CD4-positive, alpha-beta T cell (primary cell): Measurements from ENCODE around the gene CAPN10. TPM values are rescaled to one million over a fixed set of nuclear protein-coding genes. Genes with fewer than 3 reads are reported as not detected.

Source experiments
- ATAC-seq: fragments of 200-7000 bp; cut with Tn5 transposase; one replicate; pipeline ENCODE4 v1.10.0; 2022; ENCODE audit warnings: mild to moderate bottlenecking; ENCODE audit not compliant: poor library complexity
- CTCF ChIA-PET: fragments of 350-600 bp; sonication (Branson Sonifier 250); formaldehyde crosslinking; loops from one replicate; lab custom pipeline; 2021; ENCODE audit warnings: antibody characterized with exemption, inconsistent platforms; lab: Charles Lee
- POLR2A ChIA-PET: fragments of 350-600 bp; sonication (Branson Sonifier 250); formaldehyde crosslinking; loops from one replicate; lab custom pipeline; 2021; ENCODE audit warnings: antibody characterized with exemption, inconsistent platforms; lab: Charles Lee
- DNase-seq, 14 experiments: peaks; one replicate each; pipeline ENCODE4 v3.0.0-alpha.2; 2013 to 2020; ENCODE audit warnings: mixed read lengths in 2 of 14
- H3K27ac ChIP-seq, 2 donors: one replicate each; pipeline versions ENCODE4 v1.5.1 to v1.7.0; 2013; ENCODE audit warnings: low read length in 2 of 2, low read depth in 1 of 2, mild to moderate bottlenecking in 1 of 2
- H3K27me3 ChIP-seq, 2 experiments: 1 replicate in 1 of 2; 2 replicates in 1 of 2; pipeline versions ENCODE4 v1.6.1 to v1.7.0; 2013; ENCODE audit warnings: low read length in 2 of 2, control low read depth in 1 of 2, mild to moderate bottlenecking in 1 of 2, moderate library complexity in 1 of 2; ENCODE audit not compliant: insufficient read depth in 2 of 2, control insufficient read depth in 1 of 2
- H3K36me3 ChIP-seq: one replicate; pipeline ENCODE4 v1.6.1; 2013; ENCODE audit warnings: low read length, control low read depth; ENCODE audit not compliant: insufficient read depth
- H3K4me1 ChIP-seq: one replicate; pipeline ENCODE4 v1.6.1; 2013; ENCODE audit warnings: low read length, control low read depth; ENCODE audit not compliant: insufficient read depth
- H3K4me3 ChIP-seq: one replicate; pipeline ENCODE4 v1.5.1; 2013; ENCODE audit warnings: mild to moderate bottlenecking, low read length, moderate library complexity
- H3K9me3 ChIP-seq, 2 experiments: 1 replicate in 1 of 2; 2 replicates in 1 of 2; pipeline versions ENCODE4 v1.6.1 to v1.7.0; 2013; ENCODE audit warnings: low read length in 2 of 2, mild to moderate bottlenecking in 2 of 2, control low read depth in 1 of 2, moderate library complexity in 1 of 2; ENCODE audit not compliant: control insufficient read depth in 1 of 2, insufficient read depth in 1 of 2
- H3K27ac Mint-ChIP-seq: one replicate; pipeline ENCODE4 v1.8.0; 2020; ENCODE audit warnings: mixed read lengths
- H3K27me3 Mint-ChIP-seq: one replicate; pipeline ENCODE4 v1.8.0; 2021; ENCODE audit warnings: mixed read lengths
- H3K36me3 Mint-ChIP-seq: one replicate; pipeline ENCODE4 v1.8.0; 2021; ENCODE audit warnings: low read depth, mixed read lengths
- H3K4me1 Mint-ChIP-seq: one replicate; pipeline ENCODE4 v1.8.0; 2021; ENCODE audit warnings: low read depth, mixed read lengths
- H3K4me3 Mint-ChIP-seq: one replicate; pipeline ENCODE4 v1.8.0; 2020; ENCODE audit warnings: mild to moderate bottlenecking, mixed read lengths
- H3K9me3 Mint-ChIP-seq: one replicate; pipeline ENCODE4 v1.8.0; 2020; ENCODE audit warnings: mixed read lengths
- intact Hi-C, 2 experiments: fragments of 100-400 bp; cut with DNase I in 1 of 2; cut with micrococcal nuclease in 1 of 2; formaldehyde crosslinking; loops; one replicate each; pipeline versions ENCODE4 v1.15.1 to v1.9.0; 2023 to 2025; cut with DNase I, micrococcal nuclease
- total RNA-seq, 174 experiments: library from RNA in 2 of 174; stranded (reverse) in 2 of 174; gene quantifications; one replicate each; pipeline ENCODE4 v1.2.3 and lab custom pipeline; 2021 to 2026
- TF ChIP-seq, protein P1 (sequence below): fragments of 200-600 bp; IDR thresholded peaks from one replicate; pipeline ENCODE4 v1.8.0; 2022; ENCODE audit warnings: antibody characterized with exemption, mild to moderate bottlenecking

The CAPN10 gene
- total RNA-seq, 2 experiments from 2014 or later, result 40.6 to 42.1 TPM

- ATAC-seq (no peak), DNase-seq (no peak)
- TF ChIP-seq, protein P1, sequence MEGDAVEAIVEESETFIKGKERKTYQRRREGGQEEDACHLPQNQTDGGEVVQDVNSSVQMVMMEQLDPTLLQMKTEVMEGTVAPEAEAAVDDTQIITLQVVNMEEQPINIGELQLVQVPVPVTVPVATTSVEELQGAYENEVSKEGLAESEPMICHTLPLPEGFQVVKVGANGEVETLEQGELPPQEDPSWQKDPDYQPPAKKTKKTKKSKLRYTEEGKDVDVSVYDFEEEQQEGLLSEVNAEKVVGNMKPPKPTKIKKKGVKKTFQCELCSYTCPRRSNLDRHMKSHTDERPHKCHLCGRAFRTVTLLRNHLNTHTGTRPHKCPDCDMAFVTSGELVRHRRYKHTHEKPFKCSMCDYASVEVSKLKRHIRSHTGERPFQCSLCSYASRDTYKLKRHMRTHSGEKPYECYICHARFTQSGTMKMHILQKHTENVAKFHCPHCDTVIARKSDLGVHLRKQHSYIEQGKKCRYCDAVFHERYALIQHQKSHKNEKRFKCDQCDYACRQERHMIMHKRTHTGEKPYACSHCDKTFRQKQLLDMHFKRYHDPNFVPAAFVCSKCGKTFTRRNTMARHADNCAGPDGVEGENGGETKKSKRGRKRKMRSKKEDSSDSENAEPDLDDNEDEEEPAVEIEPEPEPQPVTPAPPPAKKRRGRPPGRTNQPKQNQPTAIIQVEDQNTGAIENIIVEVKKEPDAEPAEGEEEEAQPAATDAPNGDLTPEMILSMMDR, result no peak
- POLR2A ChIA-PET, result interaction anchor here (1.1 to 3.1 kb wide), 3 partner anchors 8 to 15 kb away, joined by 3 to 16 read pairs (median 6); partner anchors contain the start of gene CAPN10
- Mint-ChIP-seq H3K9me3 (no peaks in the 10 kb centered on the region), H3K27me3 (no peaks in the 10 kb centered on the region), H3K4me3 (no peak overlapping the region), H3K27ac (no peak overlapping the region), H3K36me3 (peaks cover 39% of the 10 kb centered on the region), H3K4me1 (peaks cover 18% of the 10 kb centered on the region)
- Histone ChIP-seq H3K27me3 (no peaks in the 10 kb centered on the region), H3K9me3 (no peaks in the 10 kb centered on the region), H3K4me1 (peaks cover 59% of the 10 kb centered on the region), H3K36me3 (peaks cover 71% of the 10 kb centered on the region), H3K27ac (no peak overlapping the region), H3K4me3 (no peak overlapping the region)
- intact Hi-C loops, result no loop called here
- CTCF ChIA-PET, result interaction anchor here (1.9 to 2.1 kb wide), 2 partner anchors 10 to 20 kb away, joined by 4 to 5 read pairs; no protein-coding TSS in a partner anchor
Measured at GRCh38 chr2:240576436-240577205, 9.9 kb upstream of the CAPN10 start.

GRCh38 chr2:240577281-240578109, 9.0 kb upstream of the CAPN10 start:
- Histone ChIP-seq H3K4me1 (peaks cover 51% of the 10 kb centered on the region), H3K4me3 (no peak overlapping the region), H3K36me3 (peaks cover 63% of the 10 kb centered on the region), H3K9me3 (no peaks in the 10 kb centered on the region), H3K27ac (no peak overlapping the region), H3K27me3 (no peaks in the 10 kb centered on the region)
- Mint-ChIP-seq H3K27ac (no peak overlapping the region), H3K36me3 (peaks cover 45% of the 10 kb centered on the region), H3K27me3 (no peaks in the 10 kb centered on the region), H3K4me1 (peaks cover 23% of the 10 kb centered on the region), H3K4me3 (no peak overlapping the region), H3K9me3 (no peaks in the 10 kb centered on the region)
- ChIA-PET POLR2A (interaction anchor here (1.1 to 3.1 kb wide), 4 partner anchors 8 to 16 kb away, joined by 3 to 16 read pairs (median 6); partner anchors contain the start of gene CAPN10), CTCF (interaction anchor here (1.9 kb wide), 1 partner anchor 21 kb away, joined by 4 read pairs; no protein-coding TSS in a partner anchor)
- no peak for ATAC-seq
- no peak for DNase-seq
- intact Hi-C loops, result loop anchor here in 1 of 2 experiments (2.0 kb wide), 1 partner anchor 63 kb away; no protein-coding TSS in a partner anchor
- TF ChIP-seq, protein P1, result no peak

GRCh38 chr2:240578110-240578450, 8.5 kb upstream of the CAPN10 start:
- no peak for ATAC-seq
- Mint-ChIP-seq H3K9me3 (no peaks in the 10 kb centered on the region), H3K4me1 (peaks cover 27% of the 10 kb centered on the region), H3K27me3 (no peaks in the 10 kb centered on the region), H3K36me3 (peaks cover 47% of the 10 kb centered on the region), H3K4me3 (no peak overlapping the region), H3K27ac (no peak overlapping the region)
- Histone ChIP-seq H3K36me3 (peaks cover 57% of the 10 kb centered on the region), H3K27me3 (no peaks in the 10 kb centered on the region), H3K9me3 (no peaks in the 10 kb centered on the region), H3K4me1 (peaks cover 45% of the 10 kb centered on the region), H3K4me3 (no peak overlapping the region), H3K27ac (no peak overlapping the region)
- intact Hi-C loops, result loop anchor here in 1 of 2 experiments (2.0 kb wide), 1 partner anchor 63 kb away; no protein-coding TSS in a partner anchor
- ChIA-PET CTCF (interaction anchor here (1.9 kb wide), 1 partner anchor 22 kb away, joined by 4 read pairs; no protein-coding TSS in a partner anchor), POLR2A (interaction anchor here (1.4 to 3.1 kb wide), 2 partner anchors 8 to 9 kb away, joined by 5 to 16 read pairs; partner anchors contain the start of gene CAPN10)
- no peak for DNase-seq
- TF ChIP-seq, protein P1, result no peak
